GM19324 (cell line): ENCODE results near the gene S1PR1.

Source experiments
- ATAC-seq: cut with Tn5 transposase; IDR thresholded peaks from one replicate; pipeline ENCODE4 v1.9.1; 2021; ENCODE audit warnings: mild to moderate bottlenecking, moderate library complexity; ENCODE audit not compliant: unreplicated experiment, low FRiP score

S1PR1 gene

DNA sequence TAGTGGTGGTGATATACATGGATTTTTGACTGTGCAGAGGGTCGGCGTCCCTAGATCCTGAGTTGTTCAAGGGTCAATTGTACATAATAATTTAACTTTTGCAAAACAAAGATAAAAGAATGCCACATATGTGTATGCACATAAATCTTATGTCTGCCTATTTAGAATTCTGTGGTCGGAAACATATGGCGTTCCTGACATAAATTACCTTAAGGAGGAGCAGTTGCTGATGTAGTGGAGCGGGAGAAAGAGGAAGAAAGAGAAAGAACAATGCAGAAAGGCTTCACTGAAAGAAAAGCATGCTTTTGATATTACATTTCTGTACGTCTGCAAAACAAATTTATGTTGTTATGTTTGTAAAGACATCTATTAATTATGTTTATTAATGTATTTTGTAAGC lies 40.0 kb downstream of the S1PR1 start:
- ATAC-seq: no peak

DNA sequence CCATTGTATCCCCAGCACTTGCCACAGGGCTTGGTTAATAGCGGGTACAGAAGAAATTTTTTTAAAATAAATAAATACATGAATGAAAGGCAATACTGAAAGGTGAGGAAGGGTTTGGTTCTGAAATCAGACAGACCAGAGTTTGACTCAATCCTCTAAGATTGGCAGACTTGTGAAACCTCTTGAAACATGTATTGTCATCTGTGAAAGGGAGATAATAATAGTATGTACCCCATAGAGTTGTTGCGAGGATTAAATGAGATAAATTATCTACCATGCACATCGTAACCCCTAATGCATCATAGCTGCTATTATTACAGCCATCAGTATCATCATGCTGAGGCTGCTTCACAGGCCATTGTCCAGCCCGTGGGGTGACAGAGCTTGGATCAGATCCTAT lies 41.4 kb downstream of the S1PR1 start:
- ATAC-seq: no peak

DNA sequence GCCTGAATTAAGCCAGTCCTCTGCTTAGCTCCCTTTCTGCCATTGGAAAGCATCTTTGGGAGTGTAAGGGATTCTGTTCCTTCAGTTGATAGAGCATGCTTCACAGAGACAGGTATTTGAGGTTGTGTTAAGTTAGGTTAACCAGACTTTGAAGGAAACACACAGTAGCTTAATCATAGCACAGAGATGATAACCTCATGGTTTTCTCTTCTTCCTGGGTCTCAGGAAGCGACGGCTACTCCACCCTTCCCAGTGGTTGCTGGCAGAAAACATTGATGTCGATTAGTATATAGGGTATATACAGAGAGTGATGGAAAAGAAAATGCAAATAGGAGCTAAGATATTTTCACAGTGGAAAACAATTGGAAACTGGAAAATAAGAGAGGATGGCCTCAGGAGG lies 42.0 kb downstream of the S1PR1 start:
- ATAC-seq: no peak

DNA sequence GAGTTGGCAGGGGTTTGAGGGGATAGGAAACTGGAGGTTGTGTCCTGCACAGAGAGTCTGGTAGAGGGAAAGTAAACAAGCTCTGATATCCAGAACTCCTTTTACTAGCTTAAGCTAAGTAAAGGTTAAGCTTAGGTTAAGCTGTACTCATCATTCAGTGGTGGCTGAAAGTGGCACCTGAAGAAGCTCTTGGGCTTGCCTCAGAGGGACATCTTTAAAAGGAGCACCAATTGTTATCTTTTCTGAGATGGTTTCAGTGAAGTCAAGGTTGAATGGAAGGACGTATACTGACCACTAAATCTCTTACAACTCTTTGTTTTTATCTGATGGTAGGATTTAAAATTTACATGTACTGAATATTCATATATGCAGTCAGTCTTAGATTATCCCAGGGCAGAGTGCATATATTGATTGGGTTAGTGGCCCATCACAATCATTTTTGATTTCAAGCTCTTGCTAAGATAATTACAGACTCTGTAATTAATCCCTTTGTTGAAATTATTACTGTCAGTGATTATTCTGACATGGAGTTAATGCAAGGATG lies 43.3 kb downstream of the S1PR1 start:
- ATAC-seq: no peak

DNA sequence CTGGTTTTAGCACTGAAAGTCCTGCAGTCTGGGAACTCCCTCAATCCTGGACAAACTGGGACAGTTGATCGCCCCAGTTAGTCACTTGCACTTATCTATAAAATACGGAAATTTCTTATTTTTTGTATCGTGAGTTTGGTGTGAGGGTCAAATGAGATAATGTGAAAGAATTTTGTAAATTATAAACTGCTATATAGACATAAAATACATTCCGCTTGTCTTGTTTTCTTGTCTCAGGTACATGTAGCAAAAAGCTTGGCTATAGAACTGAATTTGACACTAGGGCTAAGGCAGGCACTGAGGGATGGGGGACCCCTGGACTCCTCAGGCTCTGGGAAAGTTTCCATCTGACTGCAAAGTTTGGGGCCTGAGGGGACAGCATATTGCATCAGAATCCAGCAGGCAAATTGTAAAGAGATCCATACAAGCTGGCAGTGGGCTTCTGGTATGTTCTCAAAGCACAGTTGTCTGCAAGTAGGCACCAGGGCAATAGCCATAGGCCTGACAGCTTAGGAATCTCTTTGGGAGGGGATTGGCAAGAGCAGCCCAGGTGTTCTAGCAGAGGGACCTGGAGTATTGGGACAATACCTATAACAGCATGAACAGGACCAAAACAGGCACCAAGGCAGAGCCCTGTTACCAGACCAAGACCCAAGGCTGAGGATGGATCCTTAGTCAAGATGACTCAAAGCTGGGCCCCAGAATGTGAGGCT lies 44.3 kb downstream of the S1PR1 start:
- no peak for ATAC-seq

DNA sequence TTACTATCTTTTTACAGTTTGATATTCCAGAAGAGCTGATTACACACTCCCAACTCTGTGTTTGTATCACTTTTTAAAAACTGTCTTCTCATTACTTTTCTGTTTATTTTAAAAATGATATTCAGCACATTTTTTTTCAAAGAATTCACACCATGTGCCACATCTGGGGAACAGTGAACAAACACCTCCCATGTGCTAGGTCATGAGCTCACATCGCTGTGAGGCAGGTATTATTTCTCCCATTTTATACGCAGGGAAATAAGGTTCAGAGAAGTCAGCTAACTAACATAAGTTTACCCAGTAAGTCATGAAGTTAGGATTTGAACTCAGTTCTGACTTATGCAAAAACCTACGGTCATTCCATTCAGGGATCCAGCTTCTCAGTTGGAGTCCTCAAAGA lies 44.9 kb downstream of the S1PR1 start:
- no peak for ATAC-seq

DNA sequence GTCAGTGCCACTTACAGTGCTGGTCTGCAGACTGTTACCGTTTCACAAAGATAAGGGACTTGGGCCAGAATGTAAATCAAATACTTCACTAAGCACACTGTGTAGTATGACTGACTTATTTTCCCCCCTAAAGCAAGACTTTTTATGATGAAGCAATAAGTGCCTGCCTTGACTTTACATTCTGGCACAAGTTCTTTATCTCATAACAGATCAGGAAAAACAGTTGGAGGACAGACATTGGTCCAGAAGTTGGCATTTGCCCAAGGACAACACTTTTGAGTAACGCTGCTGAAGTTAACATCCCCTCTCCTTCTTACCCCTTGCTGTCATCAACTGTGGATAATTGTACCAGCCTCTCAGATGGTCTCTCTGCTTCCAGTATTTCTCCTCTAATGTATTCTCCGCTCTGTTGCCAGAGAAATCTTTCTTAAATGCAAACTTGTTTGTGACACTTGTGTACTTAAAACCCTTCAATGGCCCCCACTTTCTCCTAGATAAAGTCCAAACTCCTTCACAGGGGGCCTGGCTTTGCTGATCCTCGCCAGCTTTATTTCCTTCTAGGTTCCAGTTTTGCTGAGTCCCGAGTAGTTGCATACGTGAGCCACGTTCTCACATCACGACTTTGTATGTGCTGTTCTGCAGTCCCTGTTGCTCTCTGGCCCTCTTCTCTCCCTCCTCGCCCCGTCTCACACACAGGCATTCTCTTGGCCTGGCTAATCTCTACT lies 45.7 kb downstream of the S1PR1 start:
- ATAC-seq: no peak

DNA sequence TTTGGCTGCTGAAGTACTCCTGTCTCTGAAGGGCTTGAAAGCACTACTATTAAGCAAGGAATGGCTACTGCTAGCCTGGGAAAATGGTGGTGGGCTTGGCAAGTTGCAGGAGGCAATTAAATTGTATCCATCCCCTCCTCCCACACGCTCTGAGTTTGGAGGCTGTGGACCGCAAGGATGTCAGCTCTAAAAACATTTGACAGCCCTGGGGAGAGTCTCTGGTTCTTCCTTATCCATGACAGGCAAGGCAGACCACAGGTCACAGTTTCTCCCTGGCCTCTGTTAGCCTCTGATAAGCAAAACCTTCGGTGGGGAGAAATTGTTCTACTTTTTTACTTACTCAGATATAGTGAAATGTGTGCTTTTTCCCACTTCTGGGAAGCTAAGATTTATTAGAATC lies 46.6 kb downstream of the S1PR1 start:
- no peak for ATAC-seq

DNA sequence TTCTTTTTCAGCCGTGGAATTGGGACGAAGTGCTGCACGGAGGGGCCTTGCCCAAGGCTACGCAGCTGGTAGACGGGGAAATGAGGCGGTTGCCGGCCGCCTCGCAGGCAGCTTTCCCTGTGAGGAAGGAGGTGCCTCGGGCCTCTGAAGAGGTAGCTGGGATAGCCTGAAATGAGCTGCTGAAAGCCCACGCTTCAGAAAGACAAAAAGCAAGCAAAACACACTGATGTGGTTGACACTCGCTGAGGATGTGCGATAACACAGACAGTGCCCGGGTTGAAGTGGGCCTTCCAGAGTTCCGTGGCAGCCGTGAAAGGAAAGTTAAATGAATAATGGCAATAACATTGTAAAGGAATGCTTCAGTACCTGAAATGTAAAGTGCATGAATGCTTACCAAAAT lies 47.2 kb downstream of the S1PR1 start:
- no peak for ATAC-seq

DNA sequence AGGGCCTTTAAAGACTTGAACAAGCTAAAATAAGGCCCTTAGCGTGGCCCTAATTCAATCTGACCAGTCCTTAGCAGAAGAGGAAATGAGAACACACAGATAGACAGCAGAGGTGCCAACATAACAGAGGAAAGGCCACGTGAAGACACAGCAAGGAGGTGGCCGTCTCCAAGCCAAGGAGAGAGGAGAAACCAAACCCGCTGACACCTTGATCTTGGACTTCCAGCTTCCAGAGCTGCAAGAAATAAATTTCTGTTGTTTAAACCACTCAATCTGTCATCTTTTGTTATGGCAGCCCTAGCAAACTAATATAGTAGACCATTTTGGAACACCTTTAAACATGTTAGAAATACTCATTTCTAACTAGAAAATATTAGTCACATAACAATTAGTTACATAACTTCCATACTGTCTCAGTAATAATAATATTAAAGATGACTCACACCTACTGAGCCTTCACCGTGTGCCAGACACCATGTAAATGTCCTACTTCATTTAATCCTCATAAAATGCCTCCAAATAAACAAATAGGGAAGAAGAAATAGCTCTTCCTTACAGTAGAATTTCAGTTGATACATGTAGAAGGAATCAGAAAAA lies 47.9 kb downstream of the S1PR1 start:
- ATAC-seq: no peak

DNA sequence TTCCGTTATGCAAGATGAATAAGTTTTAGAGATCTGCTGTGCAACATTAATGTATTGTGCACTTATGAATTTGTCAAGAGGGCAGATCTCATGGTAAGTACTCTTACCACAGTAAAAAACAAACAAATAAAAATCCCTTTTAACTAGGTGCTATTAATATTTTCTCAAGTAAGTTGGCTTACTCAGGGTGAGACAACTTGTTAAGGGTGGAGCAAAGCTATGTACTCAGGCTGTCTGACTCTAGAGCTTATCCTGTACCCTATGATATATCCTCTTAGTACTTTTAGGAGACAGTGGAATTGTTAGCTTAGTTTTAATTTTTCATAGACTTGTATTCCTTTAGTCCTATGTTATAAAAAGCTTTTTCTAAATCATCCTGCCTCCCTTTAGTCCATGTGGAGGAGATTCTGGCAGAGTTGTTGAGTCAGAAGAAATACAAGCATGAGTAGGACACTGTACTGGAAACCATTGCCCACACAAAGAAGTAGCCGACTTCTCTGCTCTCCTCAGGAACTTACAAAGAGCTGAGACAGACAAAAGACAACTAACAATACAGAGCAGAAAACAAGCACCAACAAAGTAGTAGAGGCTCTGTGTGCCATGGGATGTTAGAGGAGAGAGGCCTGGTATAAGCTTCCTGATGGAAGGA lies 49.2 kb downstream of the S1PR1 start:
- no peak for ATAC-seq

DNA sequence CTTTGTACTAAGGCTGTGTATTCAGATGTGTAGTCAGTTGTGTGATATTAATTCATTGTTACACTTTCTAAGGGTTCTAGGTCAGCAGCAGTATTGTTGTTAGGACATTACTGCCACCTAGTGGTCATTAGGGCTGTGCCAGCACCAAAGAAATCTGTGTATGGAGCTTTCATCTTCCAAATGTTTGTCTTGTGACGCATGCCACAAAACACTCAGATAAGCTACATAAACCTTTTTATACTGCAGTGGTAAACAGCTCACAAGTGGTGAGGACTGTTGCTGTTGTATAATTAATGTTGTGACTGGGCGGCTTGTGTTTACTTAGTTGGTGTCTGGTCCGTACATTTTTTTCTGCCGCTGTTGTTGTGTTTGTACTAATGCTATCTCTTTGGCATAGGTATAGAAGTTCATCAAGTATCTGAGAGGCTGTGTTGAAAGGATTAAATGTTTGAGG lies 51.7 kb downstream of the S1PR1 start:
- peak; percentile 50 for ATAC-seq

DNA sequence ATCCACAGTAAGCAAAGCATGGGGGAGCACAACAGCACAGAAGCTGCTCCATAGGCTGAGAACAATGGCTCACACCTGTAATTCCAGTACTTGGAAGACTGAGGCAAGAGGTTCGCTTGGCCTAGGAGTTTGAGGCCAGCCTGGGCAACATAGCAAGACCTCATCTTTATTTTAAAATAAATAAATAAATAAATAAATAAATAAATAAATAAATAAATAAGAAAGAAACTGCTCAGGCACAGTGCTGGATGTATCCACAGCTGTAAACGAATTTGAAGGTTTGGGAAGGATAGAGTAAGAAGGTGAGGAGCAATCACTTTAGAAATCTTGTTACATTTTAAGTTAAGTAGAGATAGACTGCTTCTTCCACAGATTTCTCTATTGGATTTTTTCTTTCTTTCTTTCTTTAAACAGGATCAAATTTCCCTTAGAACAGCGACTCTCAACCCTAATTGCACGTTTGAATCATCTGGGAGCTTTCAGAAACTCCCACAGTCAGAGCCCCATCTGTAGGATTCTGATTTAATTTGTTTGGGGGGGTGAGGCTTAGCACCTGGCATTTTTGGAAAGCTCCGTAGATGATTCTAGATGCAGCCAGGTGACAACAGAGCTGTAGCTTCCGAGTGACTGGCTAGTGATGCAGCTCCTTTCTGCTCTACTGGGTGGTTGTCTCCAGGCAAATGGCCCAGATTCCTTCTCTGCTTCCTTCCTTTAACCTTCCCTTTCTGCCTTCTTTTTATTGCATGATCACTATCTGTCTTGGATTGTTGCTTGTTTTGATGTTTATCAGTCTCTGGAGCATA lies 53.5 kb downstream of the S1PR1 start:
- no peak for ATAC-seq
